ENCODE results near the gene CAMTA1. TPM values are rescaled to one million over a fixed set of nuclear protein-coding genes. Genes with fewer than 3 reads are reported as not detected.

The CAMTA1 gene
- total RNA-seq, 4 donors from 2014 or later: 45.3 to 68.9 (median 62.0) TPM

- ATAC-seq (ENCODE audit: low FRiP score) (no peak), DNase-seq (ENCODE audit: low spot score) (no peak)
- no peak for TF ChIP-seq CTCF (IDR thresholded peaks at IDR 0.05)
Observed at GRCh38 chr1:7500381-7501083, 715.3 kb downstream of the CAMTA1 start.

GRCh38 chr1:7501084-7501491, 715.8 kb downstream of the CAMTA1 start:
- ATAC-seq (ENCODE audit: low FRiP score) (no peak), DNase-seq (ENCODE audit: low spot score) (no peak)
- no peak for TF ChIP-seq CTCF (IDR thresholded peaks at IDR 0.05)

GRCh38 chr1:7501723-7502603, 716.7 kb downstream of the CAMTA1 start:
- DNase-seq (ENCODE audit: low spot score): no peak
- no peak for ATAC-seq (ENCODE audit: low FRiP score)

GRCh38 chr1:7503691-7504437, 718.6 kb downstream of the CAMTA1 start:
- TF ChIP-seq CTCF (IDR thresholded peaks at IDR 0.05): no peak
- ATAC-seq (ENCODE audit: low FRiP score) (no peak), DNase-seq (ENCODE audit: low spot score) (no peak)

More at GRCh38 chr1:7501723-7502603, 716.7 kb downstream of the CAMTA1 start:
- no peak for TF ChIP-seq CTCF (IDR thresholded peaks at IDR 0.05)

GRCh38 chr1:7504438-7504720, 719.1 kb downstream of the CAMTA1 start:
- TF ChIP-seq CTCF (IDR thresholded peaks at IDR 0.05): no peak
- DNase-seq (ENCODE audit: low spot score) (no peak), ATAC-seq (ENCODE audit: low FRiP score) (no peak)

- DNase-seq (ENCODE audit: low spot score) (no peak), ATAC-seq (ENCODE audit: low FRiP score) (no peak)
- TF ChIP-seq CTCF (IDR thresholded peaks at IDR 0.05): no peak
Observed at GRCh38 chr1:7505094-7505770, 720.0 kb downstream of the CAMTA1 start.

All from omental fat pad (tissue), 4 donors.